NCI-H146 (cell line): ENCODE data around the gene CRTAP.
"Not testable (repeated sequence)": the region's sequence is repeated elsewhere in the genome, so short reads cannot be mapped to it uniquely, and the experiment has no call there.

Experiments
- DNase-seq: peaks from one replicate; lab custom pipeline; 2025; lab: John Stamatoyannopoulos, UW

Gene CRTAP

DNA sequence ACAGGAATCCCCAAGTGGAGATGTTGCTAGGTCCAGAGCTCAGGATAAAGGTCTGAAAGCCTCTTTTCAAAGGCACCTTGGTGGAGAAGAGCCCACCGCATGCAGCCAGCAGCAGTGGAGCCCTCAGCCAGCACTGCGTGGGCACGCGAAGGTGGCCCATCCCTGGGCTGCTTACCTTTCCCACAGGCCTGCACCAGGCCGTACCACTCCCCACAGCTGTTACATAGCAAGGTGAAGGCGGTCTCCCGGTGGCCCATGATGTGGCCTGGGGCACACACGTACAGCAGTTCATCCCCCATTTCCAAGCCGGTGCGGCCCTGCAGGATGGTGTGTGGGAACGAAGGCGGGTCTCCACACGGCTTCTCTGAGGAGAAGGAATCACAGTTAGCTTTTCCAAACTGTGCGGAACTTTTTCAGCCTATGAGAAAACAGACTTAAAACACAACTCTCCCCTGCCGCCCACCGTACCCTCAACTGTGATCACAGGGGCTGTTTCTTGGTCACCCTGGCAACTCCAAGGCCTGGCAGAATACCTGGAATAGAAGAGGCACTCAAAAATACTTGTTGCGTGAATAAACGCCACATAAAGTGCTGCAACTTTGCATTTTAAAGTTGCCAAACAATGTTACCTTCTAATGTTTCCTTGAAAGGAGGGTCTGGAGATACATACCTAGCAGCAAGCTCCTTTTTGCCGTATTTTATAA, 61.0 kb downstream of the CRTAP start:
- no peak for DNase-seq

DNA sequence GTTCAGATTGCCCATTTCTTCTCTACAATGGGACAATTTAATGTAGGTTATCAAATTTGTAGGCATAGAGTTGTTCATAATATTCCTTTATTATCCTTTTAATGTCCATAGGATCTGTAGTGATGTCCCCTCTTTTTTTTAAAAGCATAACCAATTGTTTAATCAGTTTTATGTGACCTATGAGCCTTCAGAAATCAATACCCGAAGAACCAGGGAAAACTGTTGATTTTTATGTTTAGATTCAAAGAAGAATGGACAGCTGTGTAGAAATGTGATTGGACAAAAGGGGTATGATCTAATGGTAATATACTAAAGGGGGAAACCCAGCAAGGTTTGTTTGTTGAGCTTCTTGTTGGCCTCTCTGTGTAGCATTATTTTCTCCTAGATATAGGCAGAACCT, 65.3 kb downstream of the CRTAP start:
- no peak for DNase-seq

DNA sequence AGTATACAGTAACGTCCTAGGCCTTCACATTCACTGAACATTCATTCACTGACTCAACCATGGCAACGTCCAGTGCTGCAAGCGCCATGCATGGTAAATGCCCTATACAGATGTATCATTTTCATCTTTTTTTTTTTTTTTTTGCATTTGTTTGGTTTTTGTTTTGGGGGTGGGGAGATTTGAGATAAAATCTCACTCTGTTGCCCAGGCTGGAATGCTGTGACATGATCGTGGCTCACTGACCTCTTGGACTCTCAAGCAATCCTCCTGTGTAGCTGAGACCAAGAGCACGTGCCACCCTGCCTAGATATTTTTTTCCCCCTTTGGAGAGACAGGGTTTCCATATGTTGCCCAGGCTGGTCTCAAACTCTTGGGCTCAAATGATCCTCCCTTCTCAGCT, 67.4 kb downstream of the CRTAP start:
- no peak for DNase-seq

DNA sequence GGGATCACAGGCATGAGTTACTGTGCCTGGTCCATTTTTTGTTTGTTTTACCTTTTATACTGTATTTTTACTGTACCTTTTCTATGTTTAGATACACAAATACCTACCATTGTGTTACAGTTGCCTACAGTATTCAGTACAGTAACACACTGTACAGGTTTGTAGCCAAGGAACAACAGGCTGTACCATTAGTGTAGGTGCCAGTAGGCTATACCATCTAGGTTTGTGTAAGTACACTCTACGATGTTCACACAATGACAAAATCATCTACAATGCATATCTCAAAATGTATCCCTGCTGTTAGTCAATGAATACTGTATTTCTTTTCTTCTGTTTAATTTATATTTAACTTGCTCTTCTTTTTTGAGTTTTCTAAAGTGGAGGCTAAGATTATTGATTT, 67.8 kb downstream of the CRTAP start:
- DNase-seq = not testable (repeated sequence)

DNA sequence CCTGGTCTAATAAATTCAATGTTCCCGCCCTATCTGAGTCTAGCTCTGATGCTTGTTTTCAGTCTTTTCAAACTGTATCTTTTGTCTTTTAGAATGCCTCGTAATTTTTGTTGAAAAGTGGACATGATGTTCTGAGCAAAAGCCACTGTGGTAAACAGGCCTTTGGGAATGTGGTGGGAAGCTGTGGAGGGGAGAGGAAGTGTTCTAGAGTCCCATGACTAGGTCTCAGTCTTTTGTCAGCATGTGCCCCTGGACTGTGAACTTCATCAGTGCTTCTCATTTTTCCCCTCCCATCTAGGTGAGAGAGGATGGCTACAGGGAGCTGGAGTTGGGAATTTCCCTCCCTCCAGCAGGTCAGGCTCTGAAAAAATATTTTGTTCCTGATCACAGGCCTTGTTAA, 71.0 kb downstream of the CRTAP start:
- no peak for DNase-seq

DNA sequence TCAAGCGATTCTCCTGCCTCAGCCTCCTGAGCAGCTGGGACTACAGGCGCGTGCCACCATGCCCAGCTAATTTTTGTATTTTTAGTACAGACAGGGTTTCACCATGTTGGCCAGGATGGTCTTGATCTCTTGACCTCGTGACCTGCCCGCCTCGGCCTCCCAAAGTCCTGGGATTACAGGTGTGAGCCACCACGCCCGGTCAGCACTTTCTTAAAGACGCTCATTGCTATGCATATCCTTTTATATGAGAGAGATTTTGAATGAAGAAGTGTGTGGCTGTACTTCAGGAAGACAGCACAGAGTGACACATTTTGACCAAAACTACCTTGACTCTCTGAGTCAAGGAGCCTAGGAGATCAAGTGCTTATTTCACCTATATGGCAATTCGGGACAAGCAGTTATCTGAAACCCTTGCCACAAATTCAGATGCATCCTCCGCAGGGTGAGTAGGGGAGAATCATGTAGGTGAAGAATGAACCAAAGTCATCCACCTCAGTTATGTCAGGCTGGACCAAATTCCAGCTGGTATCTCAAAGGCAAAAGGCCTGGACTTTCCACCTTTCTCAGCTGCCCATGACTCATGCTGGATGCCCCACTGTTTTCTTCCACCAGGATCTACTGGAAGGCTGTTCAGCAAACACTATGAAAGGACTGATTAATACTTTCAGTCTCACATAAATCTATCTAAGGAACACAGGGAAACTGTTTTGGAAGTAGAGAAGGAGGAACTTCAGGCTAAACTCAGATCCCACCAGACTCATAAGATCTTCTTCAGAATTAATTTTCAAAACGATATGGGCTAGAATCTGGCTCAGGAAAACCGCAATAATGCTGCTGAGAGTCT, 72.9 kb downstream of the CRTAP start:
- no peak for DNase-seq

DNA sequence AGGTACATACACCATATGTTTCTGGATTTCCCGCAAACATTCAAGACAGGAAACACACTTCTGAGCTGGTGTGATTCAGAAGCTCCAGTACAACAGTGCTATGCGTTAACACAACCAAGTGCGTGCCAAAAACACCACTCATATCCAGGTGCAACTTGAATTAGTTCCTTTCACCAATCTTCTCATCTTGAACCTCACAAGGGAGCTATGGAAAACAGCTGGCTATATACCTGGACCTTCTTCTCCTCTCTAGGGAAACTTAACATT, 73.5 kb downstream of the CRTAP start:
- no peak for DNase-seq

DNA sequence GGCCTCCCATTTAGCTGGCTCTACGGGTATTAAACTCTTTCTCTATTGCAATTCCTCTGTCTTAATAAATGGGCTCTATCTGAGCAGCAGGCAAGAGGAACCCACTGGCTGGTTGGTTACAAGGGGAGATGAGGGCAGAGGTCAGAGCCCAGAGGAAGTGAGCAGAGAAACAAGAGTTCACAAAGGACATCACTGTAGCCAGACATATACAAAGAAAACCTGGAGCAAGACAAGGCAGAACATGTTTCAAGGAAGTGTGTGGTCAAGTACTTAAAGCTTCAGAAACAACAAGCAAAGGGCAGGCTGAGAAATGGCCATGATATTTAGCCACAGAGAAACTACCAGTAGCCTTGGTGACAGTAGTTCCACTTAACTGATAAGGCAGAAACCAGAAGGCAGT, 80.5 kb downstream of the CRTAP start:
- DNase-seq = no peak

DNA sequence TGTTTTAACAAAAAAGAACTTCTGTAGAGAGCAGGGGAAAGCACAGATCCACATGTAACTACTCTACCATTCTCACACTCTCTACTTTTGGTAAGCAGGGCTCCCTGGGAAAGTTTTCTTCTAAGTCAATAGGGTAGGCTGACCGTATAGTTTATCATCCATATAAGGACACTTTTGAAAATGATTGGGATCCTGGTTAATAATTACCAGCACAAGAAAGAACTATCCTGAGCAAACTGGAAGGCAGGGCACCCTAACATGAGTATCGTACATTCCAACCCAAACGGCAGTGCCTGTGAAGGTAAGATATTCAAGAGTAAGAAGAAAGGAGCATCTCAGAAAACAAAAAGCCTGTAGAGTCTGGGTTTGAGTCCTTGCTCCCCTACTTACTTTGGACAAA, 82.7 kb downstream of the CRTAP start:
- no peak for DNase-seq
